HG03025 (cell line): Measurements from ENCODE around the gene IQCF6.
"Not testable (repeated sequence)": the region's sequence is repeated elsewhere in the genome, so short reads cannot be mapped to it uniquely, and the experiment has no call there.

Source experiments
- ATAC-seq: cut with Tn5 transposase; IDR thresholded peaks from one replicate; pipeline ENCODE4 v1.9.1; 2021; ENCODE audit warnings: mild to moderate bottlenecking, moderate library complexity; ENCODE audit not compliant: unreplicated experiment, low FRiP score

The IQCF6 gene

DNA sequence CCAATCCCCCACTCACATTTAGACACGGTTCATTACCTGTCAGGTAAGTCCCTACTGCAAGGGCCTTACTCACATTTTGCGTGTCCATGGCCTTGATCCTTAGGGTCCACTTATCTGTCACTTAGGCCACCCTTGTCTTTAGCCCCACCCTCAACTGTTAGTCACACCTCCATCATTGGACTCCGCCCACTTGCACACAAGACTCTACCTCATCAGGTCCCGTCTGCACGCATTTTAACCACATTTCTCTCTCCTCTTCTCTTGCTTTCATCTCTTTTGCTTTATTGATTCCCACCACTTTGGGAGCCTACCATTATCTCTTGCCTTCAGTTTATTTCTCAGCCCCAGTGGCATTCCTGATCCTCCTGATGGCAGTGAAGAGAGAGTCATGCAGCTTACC lies at the start of gene IQCF6:
Gene IQCF6, minus strand, starts transcription at position 101 of the 400 bp plus-strand sequence. Its CDS starts 13 bp downstream, at position 88.
- ATAC-seq: no peak

DNA sequence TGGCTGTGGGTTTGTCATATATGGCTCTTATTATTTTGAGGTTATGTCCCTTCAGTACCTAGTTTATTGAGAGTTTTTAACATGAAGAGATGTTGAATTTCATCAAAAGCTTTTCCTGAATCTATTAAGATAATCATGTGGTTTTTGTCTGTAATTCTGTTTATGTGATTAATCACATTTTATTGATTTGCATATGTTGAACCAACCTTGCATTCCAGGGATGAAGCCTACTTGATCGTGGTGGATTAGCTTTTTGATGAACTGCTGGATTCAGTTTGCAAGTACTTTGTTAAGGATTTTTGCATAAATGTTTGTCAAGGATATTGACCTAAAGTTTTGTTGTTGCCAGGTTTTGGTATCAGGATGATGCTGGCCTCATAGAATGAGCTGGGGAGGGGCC lies 49.3 kb upstream of the IQCF6 start:
- ATAC-seq: no peak

DNA sequence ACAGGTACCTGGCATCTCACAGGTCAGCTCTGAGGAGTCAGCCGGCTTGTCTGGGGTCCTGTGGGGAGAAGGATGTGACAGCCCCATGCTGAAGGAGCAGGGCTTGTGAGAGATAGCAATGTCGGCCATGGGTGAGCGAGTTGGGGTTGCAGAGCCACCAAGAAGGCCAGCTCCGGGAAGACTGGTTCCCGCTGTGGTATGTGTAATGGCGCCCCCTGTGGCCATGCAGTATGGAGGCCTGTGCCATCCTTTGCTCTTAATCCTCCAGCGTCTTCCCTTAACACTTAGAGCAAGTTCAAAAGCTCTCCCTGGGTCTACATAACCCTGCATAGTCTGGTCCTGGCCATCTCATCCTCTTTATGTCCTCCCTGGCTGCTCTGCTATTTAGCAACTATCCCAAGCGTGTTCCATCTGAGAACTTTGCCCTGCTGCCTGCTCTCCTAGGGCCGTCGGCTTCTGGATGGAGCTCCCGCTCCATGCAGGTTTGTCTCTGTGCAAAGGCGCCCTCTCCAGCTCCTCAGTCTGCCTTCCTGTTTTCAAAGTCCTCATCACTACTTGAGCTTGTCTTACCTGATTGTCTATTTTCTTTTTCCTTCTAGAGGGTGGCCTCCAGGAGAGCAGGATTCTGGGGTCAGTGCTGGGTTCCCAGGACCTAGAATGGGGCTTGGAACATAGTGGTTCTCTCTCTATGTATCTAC lies 40.8 kb upstream of the IQCF6 start:
- ATAC-seq: no peak

GRCh38 chr3:51819151-51819550 lies 40.1 kb upstream of the IQCF6 start:
- no peak for ATAC-seq

- ATAC-seq: no peak
Measured at GRCh38 chr3:51817375-51817774, 38.3 kb upstream of the IQCF6 start.

GRCh38 chr3:51816723-51817122 lies 37.7 kb upstream of the IQCF6 start:
- ATAC-seq: no peak

DNA sequence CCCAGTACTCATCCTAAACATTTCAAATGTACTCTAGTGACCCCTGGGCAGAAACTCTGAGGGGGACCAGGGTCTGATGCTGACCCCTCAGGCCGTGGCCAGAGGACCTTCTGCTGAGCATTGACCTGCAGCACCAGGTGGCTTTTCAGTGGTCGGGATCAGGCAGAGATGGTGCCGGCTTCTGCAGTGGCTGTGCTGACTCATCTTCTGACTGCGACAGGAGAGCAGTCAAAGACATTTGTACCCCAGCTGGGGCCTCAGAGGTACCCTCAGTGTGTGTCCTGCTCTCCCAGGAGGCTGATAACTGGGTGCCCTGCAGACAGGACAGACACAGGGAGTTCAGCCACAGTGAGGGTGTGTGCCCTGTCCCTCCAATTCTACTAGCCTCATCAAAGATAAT lies 36.6 kb upstream of the IQCF6 start:
- ATAC-seq: no peak

GRCh38 chr3:51814034-51814433 lies 35.0 kb upstream of the IQCF6 start:
- no peak for ATAC-seq

- ATAC-seq: no peak
Measured at GRCh38 chr3:51813539-51813938, 34.5 kb upstream of the IQCF6 start.

- ATAC-seq: no peak
Measured at GRCh38 chr3:51808934-51809333, 29.9 kb upstream of the IQCF6 start.

GRCh38 chr3:51802106-51802703 lies 23.2 kb upstream of the IQCF6 start:
- ATAC-seq: no peak

DNA sequence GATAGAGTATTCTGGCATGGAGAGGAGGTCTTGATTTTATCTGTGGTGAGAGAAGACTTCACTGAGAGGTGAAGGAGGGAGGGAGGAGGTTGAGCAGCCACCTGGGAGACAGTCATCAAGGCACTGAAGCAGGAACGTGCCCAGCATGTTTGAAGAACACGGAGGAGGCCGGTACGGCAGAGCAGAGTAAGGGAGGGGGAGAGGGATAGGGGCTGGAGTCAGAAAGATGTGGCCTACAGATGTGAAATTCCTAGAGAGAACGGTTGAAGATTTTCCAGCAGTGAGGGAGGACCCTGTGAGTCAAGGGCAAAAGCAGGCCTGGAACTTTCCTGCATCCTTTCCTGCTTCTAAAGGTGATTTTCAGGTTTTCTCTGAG lies 21.7 kb upstream of the IQCF6 start:
- no peak for ATAC-seq

GRCh38 chr3:51799879-51800749 lies 21.1 kb upstream of the IQCF6 start:
- ATAC-seq: no peak

- ATAC-seq: no peak
Measured at GRCh38 chr3:51798411-51798963, 19.4 kb upstream of the IQCF6 start.

GRCh38 chr3:51796854-51797253 lies 17.8 kb upstream of the IQCF6 start:
- no peak for ATAC-seq

- no peak for ATAC-seq
Measured at GRCh38 chr3:51794206-51794605, 15.2 kb upstream of the IQCF6 start.

DNA sequence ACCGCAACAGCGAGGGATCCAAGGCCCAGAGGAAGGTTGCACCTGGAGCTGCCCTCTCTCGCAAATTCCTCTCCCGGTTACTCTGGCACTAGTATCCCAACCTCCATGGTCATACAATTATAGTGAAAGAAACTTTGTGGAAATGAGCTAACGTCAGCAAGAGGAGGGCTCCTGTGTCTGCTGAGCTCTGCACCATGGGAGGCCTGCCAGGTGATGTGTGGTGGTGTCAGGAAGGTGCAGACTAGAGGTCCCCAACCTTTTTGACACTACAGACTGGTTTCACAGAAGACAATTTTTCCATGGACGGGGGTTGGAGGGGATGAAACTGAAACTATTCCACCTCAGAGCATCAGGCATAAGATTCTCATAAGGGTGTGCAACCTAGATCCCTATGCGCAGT lies 13.2 kb upstream of the IQCF6 start:
- ATAC-seq: no peak

GRCh38 chr3:51789437-51789836 lies 10.4 kb upstream of the IQCF6 start:
- ATAC-seq: no peak

DNA sequence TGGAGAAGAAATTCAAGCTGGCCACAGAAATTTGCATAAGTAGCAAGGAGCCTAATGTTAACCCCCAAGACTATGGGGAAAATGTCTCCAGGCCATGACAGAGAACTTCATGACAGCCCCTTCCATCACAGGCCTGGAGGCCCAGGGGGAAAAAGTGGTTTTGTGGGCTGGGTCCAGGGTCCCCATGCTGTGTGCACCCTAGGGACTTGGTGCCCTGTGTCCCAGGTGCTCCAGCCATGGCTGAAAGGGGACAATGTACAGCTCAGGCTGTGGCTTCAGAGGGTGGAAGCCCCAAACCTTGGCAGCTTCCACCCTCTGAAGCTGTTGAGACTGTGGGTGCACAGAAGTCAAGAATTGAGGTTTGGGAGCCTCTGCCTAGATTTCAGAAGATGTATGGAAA lies 8.5 kb upstream of the IQCF6 start:
- ATAC-seq: not testable (repeated sequence)

DNA sequence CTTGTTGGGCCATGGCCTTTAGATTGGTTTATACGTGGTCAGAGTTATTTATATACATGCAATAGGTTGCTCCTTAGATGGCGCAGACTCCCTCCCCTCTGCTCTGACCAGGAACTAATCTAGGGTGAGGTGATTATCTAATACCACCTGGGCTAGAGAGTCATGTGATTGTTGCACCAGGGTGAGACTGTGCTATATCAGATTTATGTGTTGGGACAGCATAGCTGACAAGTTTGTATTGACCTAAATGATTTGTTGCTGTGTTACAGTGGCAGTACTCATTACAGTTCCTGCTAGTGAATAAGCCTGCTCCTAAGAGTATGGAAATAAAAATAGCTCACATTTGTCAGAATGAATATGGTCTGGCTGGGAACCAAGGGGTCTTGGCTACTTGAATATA lies 7.2 kb upstream of the IQCF6 start:
- ATAC-seq: no peak

DNA sequence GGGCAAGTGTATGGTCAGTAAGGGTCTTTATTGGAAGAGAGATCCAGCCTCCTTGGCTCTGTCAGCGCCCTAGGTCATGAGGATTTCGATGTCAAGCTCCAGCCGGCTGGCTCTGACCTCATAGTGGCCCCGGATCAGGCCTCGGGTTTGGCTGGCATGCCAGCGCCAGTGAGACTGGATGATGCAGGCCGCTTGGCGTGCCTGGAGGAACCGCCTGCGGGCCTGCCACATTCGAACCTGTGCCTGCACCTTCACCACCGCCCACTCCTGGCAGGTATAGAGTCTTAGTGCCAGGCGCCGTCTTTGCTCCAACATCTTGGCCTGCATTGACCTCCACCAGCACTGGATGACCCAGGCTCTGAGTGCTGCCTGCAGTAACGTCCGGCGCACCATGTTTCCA lies 483 bp downstream of the IQCF6 start:
- ATAC-seq: no peak
